GM12892 (cell line): Measurements from ENCODE around the gene NHLRC4.

Experiments used
- POLR2A ChIP-seq: IDR thresholded peaks from 2 replicates; pipeline ENCODE4 v1.6.1; 2011; ENCODE audit warnings: low read depth, low read length, control low read depth
- POLR2AphosphoS5 ChIP-seq: IDR thresholded peaks from 2 replicates; pipeline ENCODE4 v1.6.1; 2011; ENCODE audit warnings: low read depth, low read length, control low read depth
- TAF1 ChIP-seq: IDR thresholded peaks from 2 replicates; pipeline ENCODE4 v1.6.1; 2011; ENCODE audit warnings: low read depth, mild to moderate bottlenecking, control low read depth, low read length, borderline replicate concordance

DNA sequence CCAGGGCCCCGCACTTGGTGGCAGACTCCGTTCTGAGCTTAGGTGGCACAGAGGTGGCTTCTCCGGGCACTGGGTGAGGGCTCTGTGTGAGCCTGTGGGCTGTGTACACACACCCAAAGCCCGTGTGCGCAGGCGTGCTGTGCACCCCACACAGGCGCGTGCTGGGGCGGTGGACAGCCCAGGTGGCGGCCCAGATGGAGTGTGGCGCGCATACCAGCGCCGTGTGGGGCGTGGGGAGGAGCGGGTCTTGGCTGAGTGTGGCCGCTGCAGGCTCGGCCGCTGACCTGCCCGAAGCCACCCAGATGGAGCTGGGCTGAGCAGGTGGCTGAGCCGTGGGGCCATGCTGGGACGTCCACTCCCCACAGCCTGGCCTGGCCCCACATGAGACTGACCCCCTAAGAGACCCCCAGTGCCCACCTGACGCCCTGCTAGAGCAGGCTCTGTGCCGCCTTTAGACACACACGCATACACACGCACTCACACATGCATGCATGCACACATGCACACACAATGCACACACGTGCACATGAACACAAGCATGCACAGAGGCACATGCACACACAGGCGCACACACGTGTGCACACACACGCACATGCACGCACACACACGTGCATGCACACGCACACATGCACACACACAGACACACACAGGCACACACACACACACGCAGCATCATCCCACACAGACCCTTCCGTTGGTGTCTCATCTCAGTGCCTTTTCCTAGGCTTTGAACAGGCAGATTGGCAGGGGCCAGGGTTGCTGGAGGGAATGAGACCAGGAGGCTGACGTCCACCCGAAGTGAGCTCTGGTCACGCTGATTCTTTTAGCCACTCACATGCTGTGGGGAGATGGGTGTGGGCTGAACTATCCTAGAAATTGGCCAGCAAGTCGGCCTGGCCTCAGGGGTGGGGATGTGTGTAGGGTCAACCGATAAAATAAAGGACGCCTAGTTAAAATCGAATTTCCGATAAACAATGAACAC lies 4.6 kb upstream of the NHLRC4 start:
- no peak for TF ChIP-seq POLR2A
- no peak for TF ChIP-seq POLR2AphosphoS5
- no peak for TF ChIP-seq TAF1
